NCI-H2196 treated with DMSO at 0.1 percent for 48 hours (cell line): ENCODE results near the gene PFDN2.
A peak's percentile ranks its signal among the peaks of the same experiment; 100 is the strongest.
"Not testable (repeated sequence)": the region's sequence is repeated elsewhere in the genome, so short reads cannot be mapped to it uniquely, and the experiment has no call there.

Experiments used
- DNase-seq: peaks from one replicate; lab custom pipeline; 2025; ENCODE audit not compliant: unreplicated experiment; lab: John Stamatoyannopoulos, UW

The PFDN2 gene

GRCh38 chr1:161082996-161083747, 34.7 kb downstream of the PFDN2 start:
- DNase-seq: peak; percentile 44

- no peak for DNase-seq
These were observed 35.4 kb downstream of the PFDN2 start for GRCh38 chr1:161082483-161082882.

- no peak for DNase-seq
These were observed 36.3 kb downstream of the PFDN2 start for GRCh38 chr1:161081519-161081918.

GRCh38 chr1:161080441-161081405, 37.1 kb downstream of the PFDN2 start:
- DNase-seq: no peak

- no peak for DNase-seq
These were observed 38.3 kb downstream of the PFDN2 start for GRCh38 chr1:161079436-161080110.

GRCh38 chr1:161077426-161077825, 40.4 kb downstream of the PFDN2 start:
- no peak for DNase-seq

GRCh38 chr1:161076410-161076809, 41.4 kb downstream of the PFDN2 start:
- no peak for DNase-seq

- DNase-seq: no peak
These were observed 43.0 kb downstream of the PFDN2 start for GRCh38 chr1:161074676-161075368.

GRCh38 chr1:161073474-161074121, 44.2 kb downstream of the PFDN2 start:
- no peak for DNase-seq

GRCh38 chr1:161072751-161073449, 44.9 kb downstream of the PFDN2 start:
- no peak for DNase-seq

GRCh38 chr1:161071886-161072371, 45.9 kb downstream of the PFDN2 start:
- no peak for DNase-seq

- DNase-seq: no peak
These were observed 47.1 kb downstream of the PFDN2 start for GRCh38 chr1:161070761-161071160.

GRCh38 chr1:161069731-161070270, 48.0 kb downstream of the PFDN2 start, which contains the start of gene ARHGAP30:
Gene ARHGAP30, minus strand, starts transcription at chr1:161069891. Its CDS starts 267 bp downstream, at chr1:161069624.
- DNase-seq: no peak

- no peak for DNase-seq
These were observed 48.6 kb downstream of the PFDN2 start for GRCh38 chr1:161069241-161069640.

GRCh38 chr1:161068306-161069234, 49.3 kb downstream of the PFDN2 start:
- no peak for DNase-seq

GRCh38 chr1:161066694-161067093, 51.1 kb downstream of the PFDN2 start:
- DNase-seq: no peak

GRCh38 chr1:161065681-161066080, 52.2 kb downstream of the PFDN2 start:
- DNase-seq: not testable (repeated sequence)

GRCh38 chr1:161063936-161064335, 53.9 kb downstream of the PFDN2 start:
- not testable (repeated sequence) for DNase-seq
